Loucy (cell line): ENCODE results near the gene GOLGA1.

Experiments
- CTCF ChIP-seq: fragments of 200-600 bp; sonication (generic); conservative IDR thresholded peaks from 2 replicates; pipeline ENCODE4 v1.5.1; 2014; ENCODE audit warnings: mild to moderate bottlenecking, antibody characterized with exemption, low read length
- EZH2phosphoT487 ChIP-seq: fragments of 200-600 bp; IDR thresholded peaks from 2 replicates; pipeline ENCODE4 v1.6.1; 2018; ENCODE audit warnings: antibody characterized with exemption, mild to moderate bottlenecking, moderate library complexity, borderline replicate concordance

GRCh38 chr9:124968238-124968637, 27.4 kb upstream of the GOLGA1 start:
- TF ChIP-seq CTCF = no peak
- TF ChIP-seq EZH2phosphoT487 = no peak
